CD14-positive monocyte (primary cell): ENCODE measurements around the gene CYP27C1. TPM values are rescaled to one million over a fixed set of nuclear protein-coding genes. Genes with fewer than 3 reads are reported as not detected.

Experiments
- DNase-seq, 3 donors: peaks; one replicate each; pipeline ENCODE4 v3.0.0-alpha.2; 2011 to 2022
- H2AFZ ChIP-seq: 2 replicates; pipeline ENCODE4 v1.6.0; 2012; ENCODE audit warnings: mild to moderate bottlenecking, low read depth, low read length, inconsistent platforms; ENCODE audit not compliant: insufficient read depth, poor library complexity, severe bottlenecking
- H3K27ac ChIP-seq, 2 donors: 1 replicate in 1 of 2; 2 replicates in 1 of 2; pipeline ENCODE4 v1.5.1; 2012 to 2013; ENCODE audit warnings: low read length in 2 of 2, control low read depth in 1 of 2, inconsistent platforms in 1 of 2, low read depth in 1 of 2, mild to moderate bottlenecking in 1 of 2
- H3K27me3 ChIP-seq, 2 donors: one replicate each; pipeline versions ENCODE4 v1.6.0 to v1.6.1; 2011 to 2013; ENCODE audit warnings: low read length in 2 of 2; ENCODE audit not compliant: control insufficient read depth in 2 of 2, insufficient read depth in 2 of 2
- H3K36me3 ChIP-seq, 2 donors: replicated peaks in 1 of 2; 1 replicate in 1 of 2; 2 replicates in 1 of 2; pipeline versions ENCODE4 v1.5.1 to v1.6.1; 2012 to 2013; ENCODE audit warnings: low read length in 2 of 2, control low read depth in 1 of 2, inconsistent platforms in 1 of 2, mild to moderate bottlenecking in 1 of 2; ENCODE audit not compliant: insufficient read depth in 2 of 2, control insufficient read depth in 1 of 2
- H3K4me1 ChIP-seq, 2 donors: 1 replicate in 1 of 2; 2 replicates in 1 of 2; pipeline versions ENCODE4 v1.5.1 to v1.6.1; 2012 to 2013; ENCODE audit warnings: low read length in 2 of 2, control low read depth in 1 of 2, inconsistent platforms in 1 of 2, mild to moderate bottlenecking in 1 of 2, moderate library complexity in 1 of 2; ENCODE audit not compliant: insufficient read depth in 2 of 2, control insufficient read depth in 1 of 2
- H3K4me2 ChIP-seq: replicated peaks from 2 replicates; pipeline ENCODE3; 2012; ENCODE audit warnings: low read length, moderate library complexity, mild to moderate bottlenecking; ENCODE audit not compliant: poor library complexity, severe bottlenecking; ENCODE audit errors: extremely low read depth
- H3K4me3 ChIP-seq, 3 experiments: fragments of 200-600 bp in 1 of 3; sonication (generic) in 1 of 3; replicated peaks in 1 of 3; 1 replicate in 2 of 3; 2 replicates in 1 of 3; pipeline ENCODE4 v1.5.1; 2011 to 2013; ENCODE audit warnings: low read length in 3 of 3, mild to moderate bottlenecking in 3 of 3, control low read depth in 2 of 3, low read depth in 2 of 3, inconsistent platforms in 1 of 3, moderate library complexity in 1 of 3
- H3K79me2 ChIP-seq: 2 replicates; pipeline ENCODE4 v1.6.0; 2012; ENCODE audit warnings: mild to moderate bottlenecking, control low read depth, inconsistent platforms, low read length, moderate library complexity; ENCODE audit not compliant: insufficient read depth
- H3K9ac ChIP-seq: 2 replicates; pipeline ENCODE4 v1.6.0; 2017; ENCODE audit warnings: low read length, mild to moderate bottlenecking; ENCODE audit not compliant: insufficient read depth, poor library complexity, severe bottlenecking
- H3K9me3 ChIP-seq, 2 donors: replicated peaks in 1 of 2; 1 replicate in 1 of 2; 2 replicates in 1 of 2; pipeline versions ENCODE4 v1.5.1 to v1.6.1; 2012 to 2013; ENCODE audit warnings: low read length in 2 of 2, control low read depth in 1 of 2; ENCODE audit not compliant: control insufficient read depth in 1 of 2, insufficient read depth in 1 of 2
- H4K20me1 ChIP-seq: 2 replicates; pipeline ENCODE4 v1.6.0; 2012; ENCODE audit warnings: mild to moderate bottlenecking, low read length, control low read depth, moderate library complexity; ENCODE audit not compliant: insufficient read depth
- H3K27ac Mint-ChIP-seq, 7 donors: one replicate each; pipeline ENCODE4 v1.8.0; 2020; ENCODE audit warnings: mild to moderate bottlenecking in 7 of 7, mixed read lengths in 7 of 7, moderate library complexity in 6 of 7, inconsistent platforms in 2 of 7
- H3K27me3 Mint-ChIP-seq, 3 donors: one replicate each; pipeline ENCODE4 v1.8.0; 2021 to 2022; ENCODE audit warnings: low read depth in 3 of 3, mild to moderate bottlenecking in 3 of 3, mixed read lengths in 3 of 3, moderate library complexity in 3 of 3, inconsistent platforms in 1 of 3
- H3K36me3 Mint-ChIP-seq, 2 donors: one replicate each; pipeline ENCODE4 v1.8.0; 2020; ENCODE audit warnings: mixed read lengths in 2 of 2, inconsistent platforms in 1 of 2, mild to moderate bottlenecking in 1 of 2
- H3K4me1 Mint-ChIP-seq: one replicate; pipeline ENCODE4 v1.8.0; 2020; ENCODE audit warnings: mild to moderate bottlenecking, mixed read lengths
- H3K4me3 Mint-ChIP-seq, 2 donors: one replicate each; pipeline ENCODE4 v1.8.0; 2020; ENCODE audit warnings: mild to moderate bottlenecking in 2 of 2, mixed read lengths in 2 of 2, moderate library complexity in 1 of 2
- H3K9me3 Mint-ChIP-seq, 7 donors: one replicate each; pipeline ENCODE4 v1.8.0; 2020 to 2022; ENCODE audit warnings: mixed read lengths in 7 of 7, mild to moderate bottlenecking in 6 of 7, moderate library complexity in 6 of 7, inconsistent platforms in 2 of 7
- CTCF ChIP-seq: fragments of 200-600 bp; IDR thresholded peaks from one replicate; pipeline ENCODE4 v1.8.0; 2022; ENCODE audit warnings: antibody characterized with exemption, mild to moderate bottlenecking
- WGBS: methylation state at CpG from one replicate; pipeline ENCODE4 v1.1.5; 2013; ENCODE audit warnings: missing lambda C conversion rate; ENCODE audit not compliant: insufficient coverage; 5-methylcytosine and 5-hydroxymethylcytosine counted together
- intact Hi-C, 2 donors: fragments of 100-400 bp; cut with micrococcal nuclease; formaldehyde crosslinking; loops; one replicate each; pipeline versions ENCODE4 v1.15.0 to v1.15.1; 2023
- polyA plus RNA-seq, 3 donors: library from polyadenylated mRNA; depleted of rRNA in 1 of 3; unstranded in 2 of 3; stranded (reverse) in 1 of 3; fragments of 300-500 nt in 2 of 3; fragments of >200 nt in 1 of 3; fragmentation: Illumina TruSeq in 2 of 3; gene quantifications; 1 replicate in 2 of 3; 2 replicates in 1 of 3; pipeline ENCODE4 v1.2.3, GENCODE V29; 2012 to 2021

The CYP27C1 gene
- polyA plus RNA-seq, 3 donors, result not detected

- no peak for DNase-seq
- H2AFZ ChIP-seq, result no peak overlapping the region
- H3K36me3 ChIP-seq, result no peaks in the 10 kb centered on the region
- no peak overlapping the region for H3K27ac Mint-ChIP-seq
- H3K36me3 Mint-ChIP-seq, result no peaks in the 10 kb centered on the region
- no peaks in the 10 kb centered on the region for H4K20me1 ChIP-seq
- no peak overlapping the region for H3K4me3 ChIP-seq
- intact Hi-C loops, result no loop called here
- H3K79me2 ChIP-seq, result no peaks in the 10 kb centered on the region
- H3K4me2 ChIP-seq, result no peak overlapping the region
- H3K9me3 ChIP-seq, result no peaks in the 10 kb centered on the region
- 71% methylated on average over 6 of the region's 12 CpGs for WGBS
- H3K4me3 Mint-ChIP-seq, result no peak overlapping the region
- TF ChIP-seq CTCF, result no peak
- no peak overlapping the region for H3K9ac ChIP-seq
- H3K27me3 Mint-ChIP-seq, result peaks cover 0 to 2% (median 0%) of the 10 kb centered on the region in 3 donors
- peaks cover 9 to 11% of the 10 kb centered on the region in 2 donors for H3K4me1 ChIP-seq
- no peak overlapping the region for H3K27ac ChIP-seq
- peaks cover 14% of the 10 kb centered on the region for H3K4me1 Mint-ChIP-seq
- no peaks in the 10 kb centered on the region for H3K27me3 ChIP-seq
- no peaks in the 10 kb centered on the region for H3K9me3 Mint-ChIP-seq
These were observed 53.8 kb downstream of the CYP27C1 start for GRCh38 chr2:127166231-127166860.

GRCh38 chr2:127165539-127165935 is 54.6 kb downstream of the CYP27C1 start:
- H3K9me3 ChIP-seq, result no peaks in the 10 kb centered on the region
- no peak overlapping the region for H3K27ac ChIP-seq
- no peak for TF ChIP-seq CTCF
- Mint-ChIP-seq H3K9me3 (no peaks in the 10 kb centered on the region), H3K4me3 (no peak overlapping the region), H3K4me1 (peaks cover 6% of the 10 kb centered on the region), H3K36me3 (no peaks in the 10 kb centered on the region), H3K27ac (no peak overlapping the region), H3K27me3 (peaks cover 0 to 3% (median 0%) of the 10 kb centered on the region in 3 donors)
- no peak overlapping the region for H2AFZ ChIP-seq
- no peak overlapping the region for H3K4me2 ChIP-seq
- H3K27me3 ChIP-seq, result no peaks in the 10 kb centered on the region
- no peak for DNase-seq
- H3K79me2 ChIP-seq, result no peaks in the 10 kb centered on the region
- intact Hi-C loops, result no loop called here
- no peaks in the 10 kb centered on the region for H3K36me3 ChIP-seq
- 94% methylated on average over 3 of the region's 3 CpGs for WGBS
- peaks cover under 1 to 3% of the 10 kb centered on the region in 2 donors for H3K4me1 ChIP-seq
- H3K4me3 ChIP-seq, result no peak overlapping the region
- no peak overlapping the region for H3K9ac ChIP-seq
- no peaks in the 10 kb centered on the region for H4K20me1 ChIP-seq
